ENCODE measurements around the gene FRMD5.
A peak's percentile ranks its signal among the peaks of the same experiment; 100 is the strongest.

Gene FRMD5

DNA sequence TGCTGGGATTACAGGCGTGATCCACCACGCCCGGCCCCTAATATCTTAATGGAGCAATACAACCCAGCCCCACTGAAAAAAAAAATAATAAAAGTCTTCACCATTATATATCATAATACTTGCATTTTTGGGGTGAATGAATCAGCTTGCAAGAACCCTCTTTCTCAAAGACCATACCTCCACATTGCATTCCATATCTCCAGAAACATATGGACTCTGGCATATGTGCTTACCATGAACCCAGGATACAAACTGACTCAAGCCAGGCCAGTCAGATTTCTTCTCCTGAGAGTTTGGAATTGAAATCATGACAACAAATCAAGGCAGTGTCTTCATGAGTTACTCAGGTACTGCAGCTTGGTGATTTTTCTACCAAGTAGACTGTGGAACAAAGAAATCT lies 101.2 kb downstream of the FRMD5 start:
- no peak for DNase-seq (ENCODE audit: low read depth)

DNA sequence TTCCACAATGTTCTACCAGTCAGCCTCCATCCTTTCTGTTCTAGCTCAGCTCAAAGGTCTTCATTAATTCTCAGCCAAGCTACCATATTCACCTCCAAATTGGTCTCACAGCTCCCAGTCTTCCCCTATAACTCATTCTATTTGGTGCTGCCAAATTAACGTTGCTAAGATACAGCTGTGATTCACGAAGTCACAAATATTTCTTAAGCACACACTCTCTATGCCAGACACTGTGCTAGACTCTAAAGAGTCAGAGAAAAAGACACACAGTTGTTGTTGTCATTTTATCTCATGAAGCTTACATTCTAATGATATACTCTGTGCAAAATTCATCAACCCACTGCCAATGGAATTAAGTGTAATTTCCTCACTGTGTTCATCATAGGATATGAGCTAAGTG lies 102.8 kb downstream of the FRMD5 start:
- no peak for DNase-seq (ENCODE audit: low read depth)

DNA sequence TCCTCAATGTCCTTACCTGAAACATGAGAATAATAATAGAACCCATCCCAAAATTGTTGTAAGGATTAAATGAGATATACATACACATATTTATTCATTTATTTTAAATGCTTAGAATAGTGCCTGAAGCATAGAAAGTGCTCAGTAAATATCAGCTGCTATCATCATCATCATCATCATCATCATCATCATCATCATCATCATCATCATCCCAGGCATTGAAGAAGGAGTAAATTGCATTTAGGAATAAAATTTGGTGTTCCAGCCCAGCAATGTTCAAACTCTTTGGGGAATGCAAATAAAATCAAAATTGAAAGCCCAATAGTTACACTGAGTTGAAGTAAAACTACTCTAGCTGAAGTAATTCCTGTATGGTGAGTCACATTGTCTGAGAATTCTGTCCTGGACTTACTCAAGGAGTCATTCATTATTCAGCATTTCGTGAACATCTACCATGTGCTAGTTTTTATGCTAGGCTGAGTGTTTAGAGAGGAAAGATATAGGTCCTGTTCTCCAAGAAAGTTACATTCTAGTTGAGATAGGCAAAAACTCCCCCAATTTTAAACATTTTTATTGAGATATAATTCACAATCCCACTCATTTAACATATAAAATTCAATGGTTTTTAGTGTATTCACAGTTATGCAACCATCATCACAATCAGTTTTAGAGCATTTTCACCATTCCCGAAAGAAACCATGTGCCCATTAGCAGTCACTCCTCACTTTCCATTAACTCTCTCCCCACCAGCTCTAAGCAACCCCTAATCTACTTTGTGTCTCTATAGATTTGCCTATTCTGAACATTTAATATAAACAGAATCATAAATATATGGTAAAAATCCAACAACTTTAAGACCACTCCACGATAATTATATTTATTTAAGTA lies 107.2 kb downstream of the FRMD5 start:
- no peak for DNase-seq (ENCODE audit: low read depth)

DNA sequence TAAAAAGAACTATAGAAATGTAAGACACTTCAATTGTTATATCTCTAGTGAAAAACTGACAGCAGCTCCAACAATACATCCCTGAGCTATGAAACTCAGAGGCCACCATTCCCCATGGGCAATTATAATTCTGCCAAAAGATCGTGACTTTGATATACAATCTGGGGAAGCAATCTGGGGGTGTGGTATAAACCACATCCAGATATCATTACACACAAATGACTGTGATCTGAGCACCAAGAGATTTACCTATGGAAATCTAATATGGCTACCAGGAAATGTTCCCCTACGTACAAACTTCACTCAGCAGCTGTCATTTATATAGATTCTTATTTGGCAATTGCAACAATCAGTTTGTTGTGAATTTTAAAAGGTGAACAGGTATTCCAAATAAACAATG lies 110.3 kb downstream of the FRMD5 start:
- no peak for DNase-seq (ENCODE audit: low read depth)

DNA sequence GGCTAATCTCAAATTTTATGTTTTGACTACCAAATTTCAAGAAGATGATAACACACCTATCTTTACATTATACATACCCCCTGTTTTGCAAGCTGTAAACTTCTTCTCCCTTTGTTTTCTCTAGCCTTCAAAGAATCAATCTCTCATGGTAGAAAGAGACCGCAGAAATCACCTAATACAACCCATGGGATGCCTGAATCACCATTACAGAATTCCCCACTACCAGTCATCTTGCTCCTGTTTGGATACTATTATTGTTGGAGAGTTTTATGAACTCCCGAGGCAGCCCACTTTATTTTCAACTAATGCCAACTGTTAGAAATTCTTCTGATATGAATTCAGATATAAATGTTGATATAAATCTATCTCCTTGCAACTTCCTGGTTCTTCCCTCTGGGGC lies 110.9 kb downstream of the FRMD5 start:
- DNase-seq (ENCODE audit: low read depth), result no peak

DNA sequence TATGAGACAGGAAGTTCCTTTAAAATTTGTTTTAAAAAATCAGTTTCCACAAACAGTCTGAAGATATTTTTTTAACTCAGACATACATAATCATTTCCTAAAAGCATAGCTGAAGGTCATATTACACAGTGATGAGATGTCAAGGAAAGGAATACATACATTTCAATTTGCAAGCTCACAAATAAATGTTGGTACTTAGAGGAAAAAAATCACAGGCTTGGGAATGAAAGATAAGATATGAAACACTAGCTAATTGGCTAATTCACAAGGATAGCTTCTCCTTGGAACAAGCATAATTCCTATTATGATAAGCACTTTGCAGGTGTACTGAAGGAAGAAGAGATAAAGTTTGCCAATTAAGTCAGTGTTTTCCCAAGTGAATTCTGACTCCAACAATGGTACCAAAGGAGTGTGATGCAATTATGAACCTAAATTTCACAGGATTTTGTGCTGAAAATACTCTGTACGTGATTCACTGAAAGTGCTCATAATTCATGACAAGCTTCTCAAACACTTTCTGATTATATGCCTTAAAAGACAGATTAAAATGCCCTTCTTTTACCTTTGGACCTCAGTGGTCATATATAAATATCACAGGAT lies 112.4 kb downstream of the FRMD5 start:
- no peak for DNase-seq (ENCODE audit: low read depth)

DNA sequence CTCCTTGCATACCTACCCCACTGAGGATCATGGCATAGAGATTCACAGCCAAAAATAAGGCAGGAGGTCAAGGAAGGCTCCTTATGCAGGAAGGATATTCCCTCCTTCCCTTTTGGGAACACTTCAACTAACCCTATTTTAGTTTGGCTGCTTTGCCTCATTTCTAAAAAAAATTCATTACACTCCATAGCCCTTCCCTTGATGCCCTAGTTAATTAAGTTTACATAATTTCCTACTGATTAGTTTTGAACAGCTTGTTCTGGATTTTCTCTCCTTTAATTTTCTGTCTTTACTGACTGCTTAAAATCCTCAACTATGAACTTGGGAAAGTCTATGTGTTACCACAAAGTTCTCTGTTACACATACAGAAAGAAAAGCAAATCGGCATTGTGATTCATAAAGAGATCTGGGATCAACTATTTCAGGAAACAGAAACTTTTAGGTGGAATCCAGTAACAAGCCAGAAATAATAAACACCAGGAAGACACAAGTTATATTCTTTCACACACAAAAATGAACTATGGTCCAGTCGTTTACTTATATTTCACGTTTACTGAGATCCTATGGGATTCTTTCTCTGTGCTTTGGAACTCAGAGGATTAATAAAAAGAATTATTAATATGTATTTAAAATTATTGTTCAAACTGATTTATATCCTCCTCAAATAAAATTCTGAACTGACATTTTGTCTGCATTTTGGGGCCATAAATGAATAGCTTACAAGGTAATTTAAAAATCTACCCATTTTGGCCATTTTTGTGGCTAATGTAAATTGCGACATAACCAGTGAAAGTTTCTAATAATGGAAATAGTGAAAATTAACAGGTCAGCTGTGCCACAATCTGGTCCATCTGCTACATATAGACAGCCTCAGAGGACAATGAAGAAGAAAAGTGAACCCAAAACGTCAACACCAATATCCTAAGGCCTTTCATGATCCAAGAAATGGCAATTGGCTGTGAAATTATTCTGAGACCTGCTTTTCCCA lies 113.8 kb downstream of the FRMD5 start:
- no peak for DNase-seq (ENCODE audit: low read depth)

DNA sequence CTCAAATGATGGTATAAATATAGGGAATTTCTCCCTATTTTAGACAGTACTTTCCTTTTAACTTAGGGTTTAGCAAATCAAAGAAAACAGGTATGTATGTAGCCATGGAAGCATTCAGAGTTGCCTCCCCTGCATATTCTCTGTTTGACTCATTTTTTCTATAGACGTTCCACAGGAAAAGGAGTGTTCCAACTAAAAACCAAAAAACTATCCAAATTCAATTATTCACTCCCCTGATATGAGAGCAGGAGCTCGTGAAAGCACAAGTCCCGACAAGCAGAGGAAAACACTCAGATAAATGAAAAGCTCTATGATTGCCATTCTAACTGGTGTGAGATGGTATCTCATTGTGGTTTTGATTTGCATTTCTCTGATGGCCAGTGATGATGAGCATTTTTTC lies 119.5 kb downstream of the FRMD5 start:
- no peak for DNase-seq (ENCODE audit: low read depth)

DNA sequence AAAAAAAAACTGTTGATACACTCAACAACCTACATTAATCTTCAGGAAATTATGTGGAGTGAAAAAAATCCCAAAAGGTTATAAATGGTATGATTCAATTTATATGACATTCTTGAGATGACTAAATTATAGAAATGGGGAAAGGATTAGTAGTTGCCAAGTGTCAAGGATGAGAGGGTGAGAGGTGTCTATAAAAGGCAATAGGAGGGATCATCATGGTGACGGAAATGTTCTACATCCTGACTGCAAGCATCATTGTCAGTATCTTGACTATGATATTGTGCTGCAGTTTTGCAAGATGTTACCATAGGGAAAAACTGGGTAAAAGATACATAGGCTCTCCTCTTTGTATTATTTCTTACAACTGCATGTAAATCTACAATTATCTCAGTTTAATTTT lies 125.6 kb downstream of the FRMD5 start:
- no peak for DNase-seq (ENCODE audit: low read depth)

DNA sequence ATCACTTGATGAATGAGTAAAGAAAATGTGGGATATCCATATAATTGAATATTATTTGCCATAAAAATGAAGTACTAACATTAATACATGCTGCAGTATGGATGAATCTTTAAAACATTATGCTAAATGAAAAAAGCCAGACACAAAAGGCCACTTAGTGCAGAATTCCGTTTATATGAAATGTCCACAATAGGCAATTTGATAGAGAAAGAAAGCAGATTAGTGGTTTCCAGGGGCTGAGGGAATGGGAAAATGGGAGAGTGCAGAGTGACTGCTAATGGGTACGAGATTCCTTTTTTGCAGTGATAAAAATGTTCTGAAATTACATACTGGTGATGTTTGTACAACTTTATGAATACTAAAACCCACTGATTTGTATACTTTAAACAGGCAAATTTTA lies 126.7 kb downstream of the FRMD5 start:
- DNase-seq (ENCODE audit: low read depth), result no peak

DNA sequence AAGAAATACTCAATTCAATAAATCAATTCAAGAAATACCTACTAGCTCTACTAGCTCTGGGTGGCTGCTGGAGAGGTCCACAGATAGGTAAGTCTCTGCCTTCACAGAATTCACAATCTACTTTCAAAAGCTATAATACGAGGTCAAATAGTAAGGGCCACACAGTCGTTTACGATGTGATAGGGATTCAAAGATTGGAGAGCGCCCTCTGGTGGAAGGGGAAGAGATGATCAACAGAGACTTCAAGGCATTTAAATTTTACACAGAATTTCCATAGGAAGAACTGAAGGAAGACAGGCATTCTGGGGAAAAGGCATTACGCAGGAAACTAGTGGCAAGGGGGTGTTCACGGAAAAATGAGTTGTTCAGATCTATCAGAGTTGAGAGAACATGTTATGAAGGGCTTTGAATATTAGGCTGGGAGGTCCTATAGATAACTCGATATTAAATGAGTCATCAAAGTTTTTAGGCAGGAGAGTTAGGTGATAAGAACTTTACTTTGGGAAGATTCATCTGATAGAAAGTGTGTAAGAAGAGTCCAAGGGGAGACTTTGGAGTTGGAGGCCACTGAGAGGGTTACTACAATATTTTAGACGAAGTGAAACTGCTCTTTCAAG lies 128.8 kb downstream of the FRMD5 start:
- DNase-seq (ENCODE audit: low read depth), result peak; percentile 45

DNA sequence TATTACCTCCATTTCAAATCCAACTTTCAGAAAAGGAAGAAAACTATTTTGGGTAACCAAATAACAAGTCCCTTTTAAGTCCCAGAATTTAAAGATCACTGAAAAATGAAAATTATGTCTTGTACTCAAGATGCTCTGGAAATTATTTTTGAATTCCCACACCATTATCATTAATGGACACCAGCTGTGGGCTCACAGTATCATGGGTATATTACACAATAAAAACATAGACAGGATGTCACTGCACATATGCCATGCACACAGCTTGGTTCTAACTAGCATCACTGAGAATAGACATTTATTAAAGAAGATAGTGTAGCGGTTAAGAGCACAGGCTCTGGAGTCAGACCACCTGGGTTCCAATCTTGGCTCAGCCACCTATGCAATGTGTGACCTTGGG lies 130.4 kb downstream of the FRMD5 start:
- DNase-seq (ENCODE audit: low read depth), result no peak

DNA sequence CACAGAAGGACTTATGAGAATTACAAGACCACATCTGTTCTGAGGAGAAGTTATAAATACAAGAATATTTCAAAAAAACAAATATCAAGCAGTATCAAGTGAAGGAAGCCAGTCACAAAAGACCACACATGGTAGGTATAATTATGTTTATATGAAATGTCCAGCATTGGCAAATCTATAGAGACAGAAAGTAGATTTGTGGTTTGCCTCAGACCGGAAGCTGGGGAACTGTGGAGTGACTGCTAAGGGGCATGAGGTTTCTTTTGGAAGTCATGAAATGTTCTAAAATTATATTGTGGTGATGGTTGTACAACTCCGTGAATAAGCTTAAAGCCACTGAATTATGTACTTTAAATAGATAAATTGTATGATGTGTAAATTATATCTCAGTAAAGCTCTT lies 136.9 kb downstream of the FRMD5 start:
- DNase-seq (ENCODE audit: low read depth), result no peak

DNA sequence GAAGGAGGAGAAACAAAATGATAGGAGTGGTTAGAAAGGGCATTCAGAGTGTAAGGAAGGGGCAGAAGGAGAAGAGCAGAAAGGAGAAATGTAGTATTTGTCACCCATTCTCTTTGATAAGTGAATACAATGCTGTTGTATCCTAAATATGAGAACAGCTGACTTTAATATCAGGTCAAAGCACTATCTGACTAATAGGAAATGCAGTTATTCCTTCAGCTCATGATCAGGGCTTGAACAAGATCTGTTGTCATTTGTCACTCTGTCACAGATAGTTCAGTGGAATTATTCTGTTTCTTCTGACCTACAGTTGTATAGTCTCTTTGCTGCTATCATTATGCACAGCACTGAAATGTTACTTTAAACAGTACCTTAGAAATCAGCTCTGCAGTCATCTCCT lies 149.4 kb downstream of the FRMD5 start:
- no peak for DNase-seq (ENCODE audit: low read depth)

DNA sequence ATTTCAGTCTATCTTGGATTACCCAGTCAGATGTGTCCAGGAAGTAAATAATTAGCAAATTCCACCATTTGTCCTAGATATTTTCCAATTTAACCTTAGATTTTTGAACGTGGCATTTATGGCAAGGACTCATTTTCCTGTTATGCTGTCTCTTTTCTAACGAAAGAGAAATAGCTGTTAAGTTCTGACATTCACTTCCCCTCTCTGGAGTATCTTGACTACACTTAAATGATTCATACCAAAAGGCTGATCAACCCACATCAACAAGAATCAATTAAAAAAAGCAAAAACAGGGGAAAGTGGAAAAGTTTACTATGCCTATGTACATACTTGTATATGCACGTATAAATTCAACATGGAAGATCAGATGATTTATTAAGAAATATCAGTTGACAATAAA lies 149.9 kb downstream of the FRMD5 start:
- no peak for DNase-seq (ENCODE audit: low read depth)

DNA sequence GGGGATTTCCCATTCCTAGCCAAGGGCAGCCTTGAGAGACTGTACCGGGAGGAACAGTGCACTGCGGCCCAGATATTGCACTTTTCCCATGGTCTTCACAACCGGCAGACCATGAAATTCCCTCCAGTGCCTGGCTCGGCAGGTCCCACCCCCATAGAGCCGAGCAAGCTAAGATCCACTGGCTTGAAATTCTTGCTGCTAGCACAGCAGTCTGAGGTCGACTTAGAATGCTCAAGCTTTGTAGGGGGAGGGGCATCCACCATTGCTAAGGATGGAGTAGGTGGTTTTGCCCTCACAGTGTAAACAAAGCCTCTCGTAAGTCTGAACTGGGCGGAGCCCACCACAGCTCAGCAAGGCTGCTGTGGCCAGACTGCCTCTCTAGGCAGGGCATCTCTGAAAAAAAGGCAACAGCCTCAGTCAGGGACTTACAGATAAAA lies 156.3 kb downstream of the FRMD5 start:
- DNase-seq (ENCODE audit: low read depth), result no peak

DNA sequence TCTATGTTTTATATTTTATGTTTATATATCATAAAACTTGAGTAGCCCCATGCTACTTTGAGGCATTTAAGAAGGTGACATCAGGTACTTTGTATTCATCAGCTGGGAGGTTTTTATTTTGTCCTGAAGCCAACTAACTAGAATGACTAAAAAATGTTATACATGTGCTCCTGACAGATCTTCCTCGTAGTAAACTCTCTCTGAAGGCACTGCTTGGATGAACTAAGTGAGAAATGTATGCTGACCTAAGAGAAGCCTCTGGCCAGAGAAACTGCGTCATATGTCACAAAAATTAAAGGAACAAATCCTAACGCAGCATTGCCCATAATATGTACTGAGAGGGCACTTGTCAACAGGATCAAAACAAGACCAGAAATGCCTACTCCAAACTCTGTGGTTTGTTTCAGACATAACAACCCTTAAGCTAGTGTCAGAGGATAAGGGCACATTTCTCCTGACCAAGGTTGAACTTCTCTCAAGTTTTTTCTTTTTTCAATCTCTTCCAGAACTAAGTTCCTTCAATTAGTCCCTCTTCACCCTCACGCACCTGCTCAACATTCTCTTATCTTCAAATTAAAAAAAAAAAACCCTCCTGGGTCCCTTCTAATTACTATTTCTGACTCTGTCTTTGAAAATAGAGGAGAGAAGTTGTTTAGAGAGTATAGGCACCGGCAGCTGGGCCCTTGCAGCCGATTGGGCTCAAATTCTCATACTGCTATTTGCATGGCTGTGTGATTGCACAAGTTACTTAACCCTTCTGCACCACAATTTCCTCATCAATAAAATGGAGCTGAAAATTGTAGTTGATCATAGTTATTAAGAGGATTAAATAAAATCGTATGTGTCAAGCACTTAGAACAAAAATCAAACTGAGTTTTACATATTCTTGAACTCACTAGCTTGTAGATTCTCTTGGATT lies 159.0 kb downstream of the FRMD5 start:
- no peak for DNase-seq (ENCODE audit: low read depth)

DNA sequence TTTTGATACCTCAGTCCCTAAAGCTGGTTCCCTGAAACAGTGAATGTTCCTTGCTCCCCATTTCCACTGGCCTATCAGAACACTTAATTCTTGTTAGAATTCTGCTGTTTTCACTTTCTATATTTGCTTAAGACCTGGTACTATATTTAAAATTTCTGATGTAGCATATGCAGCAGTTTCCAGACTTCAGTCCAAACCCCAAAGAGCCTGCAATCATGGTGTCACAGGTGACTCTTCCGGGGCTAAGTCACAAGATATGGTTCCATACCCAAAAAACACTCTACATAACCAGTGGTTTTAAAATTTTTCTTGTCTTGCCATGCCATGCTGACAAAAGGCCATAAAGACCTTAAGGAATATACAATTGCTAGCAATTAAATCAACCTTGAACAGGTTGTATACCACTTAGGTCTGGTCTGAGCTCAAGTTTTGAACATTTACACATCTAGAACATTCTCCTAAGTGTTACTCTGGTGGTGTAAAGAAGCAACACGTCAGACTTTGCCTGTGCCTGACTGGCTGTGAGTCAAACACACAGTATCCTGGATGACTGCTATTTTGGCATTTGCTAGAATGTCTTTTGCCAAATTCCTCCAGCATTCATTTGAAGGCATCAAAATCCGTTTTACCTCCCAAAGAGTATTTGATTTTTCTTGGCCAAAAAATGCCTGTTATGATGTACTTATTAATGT lies 160.0 kb downstream of the FRMD5 start:
- no peak for DNase-seq (ENCODE audit: low read depth)

DNA sequence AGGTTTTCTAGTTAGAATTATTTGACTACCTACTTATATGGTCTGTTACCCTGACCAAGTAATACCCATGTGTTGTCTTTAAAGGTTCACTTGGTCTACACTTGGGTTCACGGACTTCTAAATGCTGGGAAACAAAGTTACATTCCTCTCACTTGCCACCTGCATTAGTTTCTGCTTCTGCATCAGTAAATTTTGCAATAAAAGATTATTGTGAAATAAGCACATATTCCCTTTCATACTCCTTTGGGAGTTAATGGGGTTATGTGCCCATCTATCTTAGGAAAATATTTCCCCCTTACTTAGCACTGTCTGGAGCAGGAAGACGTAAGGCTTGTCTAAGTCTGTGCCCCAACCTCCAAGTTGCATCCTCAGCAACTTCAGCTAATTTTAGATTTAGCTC lies 160.7 kb downstream of the FRMD5 start:
- DNase-seq (ENCODE audit: low read depth), result no peak

DNA sequence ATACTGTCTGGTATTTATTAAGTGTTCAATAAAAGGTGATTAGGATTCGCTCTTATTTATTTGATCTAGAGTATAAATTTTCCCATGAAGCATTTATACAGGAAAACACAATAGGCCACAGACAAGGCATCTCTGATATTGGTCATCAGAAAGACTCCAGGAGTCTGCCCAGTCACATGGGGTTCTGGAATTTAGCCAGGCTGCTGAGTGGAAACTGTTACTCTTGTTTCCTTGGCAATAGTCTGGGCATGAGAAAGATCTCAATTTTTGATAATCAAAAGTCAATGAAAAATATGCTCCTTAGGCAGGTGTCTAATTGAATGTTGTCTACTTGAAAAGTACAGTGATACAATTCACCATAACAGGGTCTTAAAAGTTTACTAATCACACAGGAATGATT lies 161.2 kb downstream of the FRMD5 start:
- no peak for DNase-seq (ENCODE audit: low read depth)

All from activated gamma-delta T cell treated with anti-CD3 and anti-CD28 coated beads, Interleukin-2, amount 50 U/mL, for 16 hours (primary cell).